ENCODE measurements around the gene ADO.
A peak's percentile ranks its signal among the peaks of the same experiment; 100 is the strongest.
"Not testable (repeated sequence)": the region's sequence is repeated elsewhere in the genome, so short reads cannot be mapped to it uniquely, and the experiment has no call there.

Gene ADO

DNA sequence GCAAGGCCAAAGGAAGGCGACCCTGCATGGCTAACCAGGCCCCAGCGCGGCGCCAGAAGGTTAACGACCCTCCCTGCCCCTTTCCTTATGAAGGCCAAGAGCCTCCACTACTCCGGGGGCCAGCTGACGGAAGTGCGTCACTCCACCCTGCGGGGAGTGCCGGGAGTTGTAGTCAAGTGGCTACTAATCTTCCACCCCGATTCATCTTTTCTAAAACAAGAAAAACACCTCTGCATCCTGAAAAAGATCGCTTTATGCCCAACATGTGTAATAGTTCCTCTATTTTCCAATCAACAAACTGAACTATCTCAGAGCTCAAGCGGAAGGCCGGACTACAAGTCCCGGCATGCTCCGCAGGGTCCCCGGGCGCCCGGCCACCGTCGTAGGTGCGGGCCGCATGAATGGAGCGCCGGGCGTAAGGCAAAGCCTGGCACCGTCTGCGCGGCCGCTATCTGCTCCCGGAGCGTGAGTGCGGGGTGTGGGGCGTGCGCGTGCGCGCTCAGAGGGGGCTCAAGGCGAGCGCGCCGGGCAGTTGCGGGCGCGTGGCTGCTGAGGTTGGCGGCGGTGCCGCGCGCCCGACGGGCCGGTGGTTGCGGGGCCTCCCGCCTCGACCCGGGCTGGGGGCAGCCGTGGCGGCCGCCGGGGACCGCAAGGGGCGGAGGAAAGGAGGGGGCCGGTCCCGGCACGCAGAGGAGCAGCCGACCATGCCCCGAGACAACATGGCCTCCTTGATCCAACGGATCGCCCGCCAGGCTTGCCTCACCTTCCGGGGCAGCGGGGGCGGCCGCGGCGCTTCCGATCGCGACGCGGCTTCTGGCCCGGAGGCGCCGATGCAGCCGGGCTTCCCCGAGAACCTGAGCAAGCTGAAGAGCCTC lies at the start of gene ADO:
TSS of gene ADO (plus strand) at position 365 of the 875 bp plus-strand sequence. CDS start at position 705, 340 bp downstream.
- DNase-seq = peak; percentile 87

DNA sequence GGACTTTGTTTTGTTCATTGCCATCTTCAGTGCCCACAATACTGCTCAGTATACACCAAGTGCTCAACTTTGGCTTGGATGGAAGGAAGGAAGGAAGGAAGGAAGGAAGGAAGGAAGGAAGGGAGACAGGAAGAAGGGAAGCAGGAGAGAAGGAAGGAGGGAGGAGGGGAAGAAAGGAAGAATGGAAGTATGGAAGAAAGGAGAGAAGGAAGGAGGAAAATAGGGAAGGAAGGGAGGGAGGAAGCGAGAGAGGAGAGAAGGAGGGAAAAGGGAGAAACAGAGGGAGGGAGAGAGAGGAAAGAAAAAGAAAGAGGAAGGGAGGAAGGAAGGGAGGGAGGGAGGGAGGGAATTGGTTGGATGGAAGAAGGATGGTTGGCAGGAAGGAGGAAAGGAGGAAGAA lies 49.6 kb upstream of the ADO start:
- no peak for DNase-seq

DNA sequence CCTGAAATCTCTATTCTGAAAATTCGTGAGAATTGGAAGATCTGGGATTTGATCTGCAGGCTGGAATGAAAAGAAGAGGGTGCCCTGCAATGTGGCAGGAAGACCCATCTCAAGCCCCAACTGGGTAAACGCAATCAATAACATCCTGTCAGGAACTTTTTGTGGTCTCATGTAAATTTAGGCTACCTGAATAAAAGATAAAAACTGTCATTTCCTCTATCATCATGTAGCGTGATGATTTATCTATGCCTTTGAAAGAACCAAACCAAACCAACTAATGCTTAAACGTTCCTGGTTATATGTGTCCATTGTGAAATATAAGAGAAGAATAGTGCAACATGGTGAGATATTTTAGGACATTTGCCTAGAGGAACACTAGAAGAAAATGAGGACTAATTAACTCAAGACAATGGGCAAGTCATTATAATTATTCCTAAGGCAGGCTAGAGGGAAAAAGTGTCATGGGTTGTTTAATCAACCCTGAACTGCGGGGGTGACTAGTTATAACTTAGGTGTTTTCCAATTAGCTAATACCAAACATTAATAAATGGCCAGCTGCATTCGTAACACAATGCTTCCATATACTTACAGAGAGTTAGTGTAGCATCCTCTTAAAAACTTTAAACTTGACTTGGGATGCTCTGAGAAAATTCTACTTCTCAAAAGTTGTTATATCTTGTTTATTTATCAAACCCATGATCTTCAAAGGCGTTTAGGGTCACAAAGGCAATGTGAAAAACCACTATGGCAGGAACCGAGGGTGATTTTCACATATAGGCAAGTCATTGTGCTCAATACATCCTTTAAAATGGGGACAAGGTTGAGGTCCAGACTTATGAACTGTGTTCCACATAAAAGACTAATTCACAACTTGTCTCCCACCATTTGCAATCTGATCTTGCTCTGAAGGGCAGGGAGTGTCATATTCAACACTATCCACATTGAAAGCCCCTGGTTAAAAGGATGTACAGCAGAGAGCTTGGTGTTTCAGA lies 48.6 kb upstream of the ADO start:
- no peak for DNase-seq

DNA sequence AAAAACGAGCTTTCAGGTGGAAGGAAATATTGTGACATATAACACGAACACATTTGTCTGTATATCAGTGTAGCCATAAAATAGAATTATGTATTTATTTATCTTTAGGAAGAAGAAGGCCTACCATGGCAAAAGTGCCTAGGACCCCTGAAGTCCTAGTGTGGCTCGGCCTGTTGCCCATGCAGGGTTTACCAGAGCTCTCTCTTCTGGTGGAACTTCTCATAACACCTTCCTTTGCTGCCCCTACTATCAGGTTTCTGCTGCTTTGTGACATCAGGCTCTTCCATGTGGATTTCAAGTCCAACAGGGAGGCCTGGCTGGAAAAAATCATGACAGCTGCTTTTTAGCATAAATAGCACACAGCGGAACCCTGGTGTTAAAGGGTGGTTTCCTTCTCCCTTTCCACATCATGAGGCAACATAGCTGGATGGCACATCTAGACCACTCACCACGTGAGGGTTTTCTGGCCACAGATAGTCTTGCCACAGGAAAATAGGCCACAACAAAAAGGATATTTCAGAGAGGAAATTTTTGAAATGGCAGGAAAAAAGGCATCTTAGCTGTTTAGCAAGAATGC lies 44.8 kb upstream of the ADO start:
- DNase-seq = no peak

DNA sequence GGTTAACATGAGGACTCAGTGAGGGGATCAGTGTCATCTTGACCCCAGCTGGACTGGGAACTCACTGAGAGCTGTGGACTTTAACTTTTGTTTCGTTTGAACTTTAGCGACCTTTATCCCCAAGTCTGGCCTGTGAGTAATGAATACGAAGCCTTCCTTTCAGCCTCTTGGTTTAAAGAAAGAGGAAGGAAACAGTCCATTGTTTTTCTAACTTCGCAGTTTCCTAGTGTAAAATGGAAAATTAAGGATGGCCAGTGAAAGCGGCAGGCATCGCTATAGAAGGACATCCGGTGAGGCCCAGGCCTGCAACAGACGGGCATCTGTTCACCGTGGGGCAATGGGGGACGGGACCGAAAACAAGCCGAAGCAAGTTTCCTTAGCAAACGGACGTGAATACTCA lies 44.1 kb upstream of the ADO start:
- DNase-seq = no peak

DNA sequence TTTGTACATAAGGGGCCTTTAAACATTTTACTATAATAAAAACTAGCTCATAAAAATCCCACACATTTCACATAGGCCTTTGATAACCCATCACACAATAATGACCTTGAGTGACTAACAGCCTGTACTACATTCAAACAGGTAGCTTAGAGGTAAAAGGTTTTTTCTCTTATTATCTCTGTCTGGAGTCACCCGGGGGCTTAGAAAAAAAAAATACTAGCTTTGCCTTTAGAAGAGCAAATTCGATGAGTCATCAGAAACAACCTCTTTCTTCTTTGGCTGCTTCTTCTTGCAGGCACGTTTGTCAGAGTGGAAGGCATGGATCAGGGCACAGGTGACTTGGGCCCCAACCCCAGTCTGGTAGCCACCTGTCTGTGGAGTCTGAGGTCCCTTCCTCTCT lies 43.4 kb upstream of the ADO start:
- no peak for DNase-seq

DNA sequence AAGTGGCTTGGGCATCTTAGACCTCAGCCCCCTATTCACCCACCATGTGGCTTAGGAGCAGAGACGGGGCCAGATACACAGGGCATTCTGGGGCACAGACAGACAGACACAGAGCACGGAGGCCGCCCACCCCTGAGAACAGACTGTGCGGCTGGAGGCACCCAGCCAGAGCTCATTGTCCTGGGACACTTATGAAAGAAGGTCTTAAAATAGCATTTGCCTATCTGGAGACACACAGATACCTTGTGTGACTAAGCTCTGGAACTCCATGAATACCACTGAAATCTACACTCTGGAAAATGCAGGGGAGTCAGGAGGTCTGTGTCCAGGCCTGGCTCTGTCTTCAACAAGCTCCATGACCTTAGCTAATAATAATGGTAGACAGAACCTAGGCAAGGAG lies 41.4 kb upstream of the ADO start:
- no peak for DNase-seq

DNA sequence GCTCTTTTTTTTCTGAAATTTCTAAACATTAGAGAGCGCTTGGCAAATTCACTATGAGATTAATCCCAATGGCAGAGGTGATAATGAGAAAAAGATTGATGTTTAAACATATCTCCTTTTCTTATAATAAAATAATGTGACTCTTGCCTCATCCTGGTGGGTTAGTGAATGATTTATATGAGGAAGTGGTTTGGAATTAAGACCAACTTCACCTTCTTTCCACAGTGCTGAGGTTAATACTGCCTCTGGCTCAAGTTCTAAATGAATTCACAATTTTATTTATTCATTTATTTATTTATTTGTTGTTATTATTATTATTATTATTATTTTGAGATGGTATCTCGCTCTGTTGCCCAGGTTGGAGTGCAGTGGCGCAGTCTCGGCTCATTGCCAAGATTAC lies 40.5 kb upstream of the ADO start:
- DNase-seq = no peak

DNA sequence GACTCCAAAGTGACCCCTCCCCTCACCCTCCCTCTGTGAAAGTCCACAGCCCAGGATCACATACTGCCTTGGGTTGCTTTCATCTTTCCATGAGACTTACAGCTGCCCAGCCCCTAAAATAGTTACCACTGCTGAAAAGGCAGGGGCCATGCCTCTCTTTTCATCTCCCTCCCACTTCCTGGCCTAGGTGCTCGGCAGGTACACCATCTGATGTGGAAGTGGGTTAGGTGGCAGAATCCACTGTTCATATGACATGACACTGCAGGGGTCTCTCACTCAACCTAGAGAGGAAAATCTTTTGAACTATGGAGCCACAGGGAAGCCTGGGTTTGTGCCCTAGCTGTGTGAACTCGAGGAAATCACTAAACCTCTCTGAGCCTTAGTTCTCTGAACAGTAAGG lies 38.8 kb upstream of the ADO start:
- DNase-seq = no peak

DNA sequence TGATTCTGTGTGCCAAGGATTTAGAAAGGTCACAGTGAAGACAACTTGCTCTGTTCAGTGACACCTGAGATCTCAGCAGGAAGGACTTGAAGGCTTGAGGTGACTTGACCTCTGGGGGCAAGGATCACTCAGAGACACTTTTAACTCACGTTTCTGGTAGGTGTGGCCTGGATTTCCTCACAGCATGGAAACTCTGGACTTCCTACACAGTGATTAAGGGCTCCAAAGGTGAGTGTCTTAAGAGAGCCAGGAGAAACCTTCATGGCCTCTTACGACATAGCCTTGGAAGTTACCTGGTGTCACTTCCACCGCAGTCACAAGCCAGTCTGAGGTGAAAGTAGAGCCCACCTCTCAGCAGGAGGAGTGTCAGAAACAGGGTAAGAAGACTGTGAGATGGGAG lies 38.1 kb upstream of the ADO start:
- no peak for DNase-seq

DNA sequence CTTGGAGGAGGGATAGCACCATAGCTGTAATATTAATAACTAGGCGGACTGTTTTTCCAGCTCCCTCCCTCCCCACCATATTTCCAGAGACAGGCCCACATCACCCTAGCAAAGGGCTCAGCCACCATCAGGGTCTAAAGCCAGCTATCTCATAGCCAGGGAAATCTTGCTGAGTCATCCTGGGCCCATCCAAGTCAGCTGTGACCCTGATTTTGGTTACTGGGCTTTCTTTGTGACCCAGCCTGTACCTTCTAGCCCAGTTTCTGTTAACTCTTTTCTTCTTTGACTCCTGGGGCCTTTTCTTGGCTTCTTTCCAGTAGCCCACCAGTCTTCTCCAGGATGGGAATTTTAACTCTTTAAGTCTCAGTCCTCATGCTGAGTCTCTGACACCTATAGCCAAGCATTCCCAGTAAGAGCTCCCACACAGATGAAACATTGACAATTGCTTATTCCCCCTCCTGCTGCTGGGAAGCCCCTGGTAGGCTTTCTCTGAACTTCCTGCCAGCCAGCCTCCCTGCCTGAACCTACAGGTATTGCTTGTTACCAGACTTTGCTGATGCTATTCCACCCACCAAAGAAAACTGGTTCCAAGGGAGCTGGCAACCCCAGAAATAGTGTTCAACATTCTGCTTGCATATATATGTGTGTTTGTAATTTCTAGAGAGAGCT lies 34.8 kb upstream of the ADO start:
- DNase-seq = no peak

DNA sequence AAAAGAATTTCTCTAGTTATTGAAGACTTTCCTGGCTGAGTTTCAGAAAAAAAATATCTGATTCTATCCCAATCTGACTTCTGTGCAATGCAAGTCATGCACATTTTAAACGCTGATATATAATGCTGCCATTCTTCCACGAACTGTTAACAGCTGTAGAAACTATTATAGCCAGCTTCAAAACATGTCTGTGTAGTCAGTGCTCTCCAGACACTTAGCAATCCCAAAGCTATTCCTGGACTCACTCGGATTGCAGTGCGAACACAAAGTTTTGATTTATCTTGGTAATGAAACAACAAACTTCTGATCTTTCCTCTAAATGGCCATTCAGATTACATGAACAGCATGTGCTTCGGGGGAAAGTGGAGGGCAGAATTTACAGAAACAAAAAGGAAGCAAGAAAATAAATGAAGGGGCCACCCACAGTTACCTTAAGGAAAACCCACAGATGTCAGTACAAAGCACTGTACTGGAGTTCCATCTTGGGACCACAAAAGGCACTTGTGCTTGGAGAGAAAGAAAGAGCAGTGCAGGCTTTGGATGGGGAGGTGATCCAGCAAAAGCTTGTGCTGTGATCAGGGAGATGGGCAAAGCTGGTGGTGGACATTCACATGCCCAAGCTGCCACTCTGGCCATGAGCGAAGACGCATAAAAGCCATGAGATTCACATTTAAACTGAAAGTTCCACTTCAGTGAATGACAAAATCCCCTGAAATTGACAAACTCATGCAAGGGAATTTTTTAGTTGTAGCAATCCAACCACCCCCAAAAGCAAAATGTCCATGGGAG lies 32.1 kb upstream of the ADO start:
- DNase-seq = no peak

DNA sequence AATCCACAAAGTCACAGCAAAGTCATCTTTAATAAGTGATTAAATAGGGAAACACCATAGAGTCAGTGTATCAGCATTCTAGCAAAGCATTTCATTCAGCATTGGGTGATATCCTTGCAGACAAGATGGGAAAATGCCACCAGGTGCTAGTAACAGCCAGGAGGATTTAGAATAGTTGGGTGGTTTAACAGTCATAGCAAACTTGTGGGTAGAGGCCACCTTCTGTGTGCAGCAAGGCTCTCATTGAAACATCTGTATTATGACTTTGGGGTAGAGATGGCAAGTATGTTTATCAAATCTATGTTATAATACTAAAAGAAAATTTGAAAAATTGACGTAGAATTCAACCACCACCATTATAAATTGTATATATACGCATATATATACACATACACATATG lies 26.4 kb upstream of the ADO start:
- peak; percentile 14 for DNase-seq

DNA sequence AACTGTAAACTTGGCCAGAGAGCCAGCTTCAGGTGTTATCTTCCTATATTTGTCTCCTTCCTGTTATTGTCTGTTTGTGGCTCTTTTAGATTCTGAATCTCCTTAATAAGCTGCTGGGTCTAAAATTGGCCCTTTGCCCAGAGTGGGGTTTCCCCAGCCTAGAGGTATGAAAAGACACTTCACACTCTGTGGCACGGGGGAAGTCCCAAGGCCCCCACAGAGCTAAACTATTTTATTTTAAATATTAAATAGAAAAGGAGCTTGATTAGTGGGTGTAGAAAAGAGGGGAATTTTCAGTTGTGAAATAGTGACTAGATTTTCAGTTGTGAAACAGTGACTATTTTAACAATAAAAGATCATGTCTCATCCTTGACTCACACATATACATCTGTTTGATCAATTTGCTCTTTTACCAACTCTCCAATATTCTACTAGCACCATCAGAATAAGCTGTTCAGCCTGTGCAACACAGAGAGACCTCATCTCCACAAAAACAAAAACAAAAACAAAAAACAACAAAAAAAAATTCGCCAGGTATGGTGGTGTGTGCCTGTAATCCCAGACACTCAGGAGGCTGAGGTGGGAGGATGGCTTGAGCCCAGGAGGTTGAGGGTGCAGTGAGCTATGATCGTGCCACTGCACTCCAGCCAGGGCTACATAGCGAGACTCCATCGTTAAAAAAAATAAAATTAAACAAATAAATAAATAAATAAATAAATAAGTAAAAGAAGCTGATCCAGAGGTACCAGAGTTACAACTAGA lies 24.9 kb upstream of the ADO start:
- DNase-seq = peak; percentile 93

DNA sequence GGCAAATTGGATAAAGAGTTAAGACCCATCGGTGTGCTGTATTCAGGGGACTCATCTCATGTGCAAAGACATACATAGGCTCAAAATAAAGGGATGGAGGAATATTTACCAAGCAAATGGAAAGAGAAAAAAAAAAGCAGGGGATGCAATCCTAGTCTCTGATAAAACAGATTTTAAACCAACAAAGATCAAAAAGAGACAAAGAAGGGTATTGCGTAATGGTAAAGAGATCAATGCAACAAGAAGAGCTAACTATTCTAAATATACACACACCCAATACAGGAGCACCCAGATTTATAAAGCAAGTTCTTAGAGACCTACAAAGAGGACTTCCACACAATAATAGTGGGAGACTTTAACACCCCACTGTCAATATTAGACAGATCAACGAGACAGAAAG lies 20.0 kb upstream of the ADO start:
- not testable (repeated sequence) for DNase-seq

DNA sequence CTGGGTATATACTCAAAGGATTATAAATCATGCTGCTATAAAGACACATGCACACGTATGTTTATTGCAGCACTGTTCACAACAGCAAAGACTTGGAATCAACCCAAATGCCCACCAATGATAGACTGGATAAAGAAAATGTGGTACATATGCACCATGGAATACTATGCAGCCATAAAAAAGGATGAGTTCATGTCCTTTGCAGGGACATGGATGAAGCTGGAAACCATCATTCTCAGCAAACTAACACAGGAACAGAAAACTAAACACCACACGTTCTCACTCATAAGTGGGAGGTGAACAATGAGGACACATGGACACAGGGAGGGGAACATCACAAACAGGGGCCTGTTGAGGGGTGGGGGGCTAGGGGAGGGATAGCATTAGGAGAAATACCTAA lies 16.2 kb upstream of the ADO start:
- DNase-seq = not testable (repeated sequence)

DNA sequence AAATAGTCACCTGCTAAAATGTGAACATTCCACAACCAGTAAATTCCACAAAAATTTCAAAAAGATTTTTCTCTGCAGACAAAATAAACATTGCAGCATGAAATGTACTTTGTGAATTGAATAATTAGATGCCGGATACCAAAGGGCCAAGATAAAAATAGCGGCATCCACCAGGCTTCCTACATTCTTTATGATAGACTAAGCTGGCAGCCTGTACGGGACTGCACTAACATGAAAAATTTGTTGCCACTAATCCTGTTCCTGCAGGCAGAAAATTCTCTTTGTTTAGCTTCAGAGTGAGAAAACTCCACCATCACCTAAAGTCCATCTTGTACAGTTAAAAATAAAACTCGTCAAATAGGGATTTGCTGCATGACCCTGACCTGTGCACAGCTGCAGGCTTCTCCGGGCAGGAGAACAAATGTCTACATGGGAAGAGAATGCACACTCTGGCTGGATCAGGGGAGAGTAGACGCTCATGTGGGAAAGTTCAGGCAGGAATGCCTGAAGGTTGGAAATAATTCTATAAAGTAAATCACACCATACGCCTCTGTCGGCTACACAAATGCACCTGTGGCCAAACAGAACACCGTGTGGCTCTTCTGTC lies 15.6 kb upstream of the ADO start:
- DNase-seq = no peak

DNA sequence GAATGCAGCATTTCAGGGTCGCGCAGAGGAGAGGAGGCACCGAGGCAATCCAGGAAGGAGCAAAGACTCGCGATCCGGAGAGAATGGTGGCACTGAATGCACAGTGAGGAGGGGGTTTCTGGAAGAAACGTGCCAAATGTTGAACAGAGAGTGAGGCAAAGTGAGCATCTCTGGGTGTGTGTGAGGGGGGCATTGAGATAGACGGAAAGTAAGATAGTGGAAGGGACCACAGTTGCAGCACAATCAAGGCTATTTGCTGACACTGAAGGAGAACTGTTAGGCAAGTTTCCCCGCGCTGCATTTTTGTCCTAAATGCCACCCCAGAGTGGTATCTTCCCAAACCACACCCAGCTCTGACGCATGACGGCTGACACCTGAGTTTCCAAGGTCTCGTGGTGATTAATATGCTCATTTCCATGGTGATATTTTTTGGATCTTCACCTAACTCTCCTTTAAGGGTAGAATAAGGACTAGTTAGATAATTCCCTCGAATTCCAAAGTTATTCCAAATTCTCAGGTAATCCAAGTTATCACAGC lies 14.4 kb upstream of the ADO start:
- no peak for DNase-seq

DNA sequence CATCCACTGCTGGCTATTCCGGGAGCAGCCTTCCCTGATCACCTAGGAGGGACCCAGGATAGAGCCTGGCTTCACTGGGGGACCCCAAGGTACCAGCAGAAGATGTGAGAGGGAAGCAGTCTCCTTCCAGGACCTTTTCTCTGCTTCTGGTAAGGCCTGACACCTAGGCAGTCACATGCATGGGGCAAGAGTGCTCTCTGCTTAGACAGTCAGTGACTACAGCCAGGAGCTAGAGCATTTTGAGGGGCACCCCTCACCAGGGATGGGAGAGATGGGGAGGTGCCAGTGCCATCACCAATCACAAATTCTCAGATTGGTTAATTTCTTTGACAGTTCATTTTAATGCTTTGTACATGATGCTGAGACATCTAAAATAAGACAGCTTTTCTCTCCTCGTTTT lies 13.9 kb upstream of the ADO start:
- no peak for DNase-seq

DNA sequence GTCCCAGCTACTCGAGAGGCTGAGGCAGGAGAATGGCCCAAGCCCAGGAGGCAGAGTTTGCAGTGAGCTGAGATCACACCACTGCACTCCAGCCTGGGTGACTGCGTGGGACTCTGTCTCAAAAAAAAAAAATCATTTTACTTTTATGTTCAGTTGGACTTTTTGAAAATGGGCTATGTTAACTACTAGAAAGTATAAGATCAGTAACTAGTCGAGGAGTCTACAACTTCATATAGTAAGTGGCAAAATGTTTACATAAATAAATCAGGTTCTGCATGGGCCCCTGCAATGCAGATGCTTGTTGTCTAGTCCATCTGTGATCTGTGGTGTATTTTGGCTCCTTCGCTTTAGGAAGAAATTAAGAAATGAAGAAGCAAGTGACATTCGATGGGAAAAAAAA lies 12.3 kb upstream of the ADO start:
- DNase-seq = no peak

DNA sequence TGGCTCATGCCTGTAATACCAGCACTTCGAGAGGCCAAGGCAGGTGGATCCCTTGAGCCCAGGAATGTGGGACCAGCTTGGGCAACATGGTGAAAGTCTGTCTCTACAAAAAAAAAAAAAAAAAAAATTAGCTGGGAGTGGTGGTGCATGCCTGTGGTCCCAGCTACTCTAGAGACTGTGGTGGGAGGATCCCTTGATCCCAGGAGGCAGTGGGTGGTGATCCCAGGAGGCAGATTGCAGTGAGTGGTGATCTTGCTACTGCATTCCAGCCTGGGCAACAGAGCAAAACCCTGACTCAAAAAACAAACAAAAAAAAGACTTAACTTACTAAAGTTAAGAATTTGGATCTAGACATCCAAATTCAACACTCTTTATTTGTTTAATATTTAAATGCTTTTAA lies 10.2 kb upstream of the ADO start:
- no peak for DNase-seq

Measured in stimulated activated CD4-positive, alpha-beta T cell treated with anti-CD3 and anti-CD28 coated beads, Interleukin-15, amount 100 ng/mL, for 24 hours (primary cell).